Neutrophil (primary cell): ENCODE data around the gene STAP2.

Experiments
- H3K27ac ChIP-seq: fragments of 200-600 bp; sonication (generic); 2 replicates; pipeline ENCODE4 v1.5.1; 2016; ENCODE audit warnings: mild to moderate bottlenecking, moderate library complexity
- H3K27me3 ChIP-seq: fragments of 200-600 bp; sonication (generic); 2 replicates; pipeline ENCODE4 v1.6.0; 2016; ENCODE audit warnings: mild to moderate bottlenecking
- H3K36me3 ChIP-seq: fragments of 200-600 bp; sonication (generic); 2 replicates; pipeline ENCODE4 v1.5.1; 2017
- H3K4me1 ChIP-seq, 2 experiments: fragments of 200-600 bp in 1 of 2; sonication (generic) in 1 of 2; 1 replicate in 1 of 2; 2 replicates in 1 of 2; pipeline versions ENCODE4 v1.5.1 to v1.6.1; 2013 to 2016; ENCODE audit warnings: low read depth in 1 of 2, low read length in 1 of 2, mild to moderate bottlenecking in 1 of 2, moderate library complexity in 1 of 2; ENCODE audit not compliant: control insufficient read depth in 1 of 2, insufficient read depth in 1 of 2
- H3K4me3 ChIP-seq, 2 experiments: fragments of 200-600 bp in 1 of 2; sonication (generic) in 1 of 2; 1 replicate in 1 of 2; 2 replicates in 1 of 2; pipeline ENCODE4 v1.5.1; 2013 to 2016; ENCODE audit warnings: low read depth in 1 of 2, low read length in 1 of 2, mild to moderate bottlenecking in 1 of 2, moderate library complexity in 1 of 2
- H3K9me3 ChIP-seq: fragments of 200-600 bp; sonication (generic); 2 replicates; pipeline ENCODE4 v1.5.1; 2016
- TF ChIP-seq, protein P1 (sequence below): fragments of 200-600 bp; sonication (generic); IDR thresholded peaks from 2 replicates; pipeline ENCODE4 v1.5.1; 2016; ENCODE audit warnings: antibody characterized with exemption

Gene STAP2

DNA sequence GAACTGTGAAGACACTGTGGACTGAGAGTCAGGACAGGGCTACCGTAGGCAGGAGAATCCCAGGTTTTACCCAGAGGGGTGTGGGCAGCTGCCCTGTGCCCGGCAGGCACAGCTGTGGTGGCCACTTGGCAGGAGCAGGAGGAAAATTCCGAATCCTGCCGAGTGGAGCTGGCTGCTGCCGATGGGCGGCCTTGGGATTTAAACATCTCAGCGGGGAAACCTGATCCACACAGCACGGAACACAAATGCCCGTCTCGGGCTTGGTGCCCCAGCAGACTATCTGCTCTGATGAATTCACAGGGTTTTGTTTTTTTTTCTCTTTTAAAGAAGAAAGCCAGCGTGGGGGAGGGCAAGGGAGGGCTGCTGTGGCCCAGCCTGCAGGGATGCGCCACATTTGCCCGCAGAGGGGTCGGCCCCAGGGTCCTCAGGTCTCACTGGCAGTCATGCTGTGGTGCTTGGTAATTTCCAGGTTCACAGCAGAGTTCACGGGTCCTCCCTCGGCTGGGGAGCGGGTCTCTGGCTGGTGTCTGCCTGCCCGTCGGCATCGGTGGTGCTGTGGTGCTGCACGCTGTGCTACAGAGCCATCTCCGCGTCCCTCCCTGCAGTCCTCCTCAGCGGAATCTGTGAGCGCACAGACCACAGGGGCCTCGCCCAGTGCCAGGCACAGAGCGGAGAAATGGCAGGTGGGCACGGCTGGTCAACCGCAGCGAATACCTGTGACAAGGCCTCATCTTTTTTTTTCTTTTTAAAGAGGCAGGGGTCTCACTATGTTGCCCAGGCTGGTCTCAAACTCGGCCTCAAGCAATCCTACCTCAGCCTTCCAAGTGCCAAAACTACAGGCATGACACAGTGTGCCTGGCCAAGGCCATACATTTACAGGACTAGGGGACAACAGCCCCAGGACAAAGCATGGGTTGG, 32.9 kb upstream of the STAP2 start:
- Histone ChIP-seq H3K9me3 (no peaks in the 10 kb centered on the region), H3K27ac (no peak overlapping the region), H3K4me1 (peaks cover 65 to 73% of the 10 kb centered on the region in 2 experiments), H3K4me3 (no peak overlapping the region), H3K36me3 (peaks cover 15% of the 10 kb centered on the region), H3K27me3 (no peaks in the 10 kb centered on the region)
- TF ChIP-seq, protein P1, sequence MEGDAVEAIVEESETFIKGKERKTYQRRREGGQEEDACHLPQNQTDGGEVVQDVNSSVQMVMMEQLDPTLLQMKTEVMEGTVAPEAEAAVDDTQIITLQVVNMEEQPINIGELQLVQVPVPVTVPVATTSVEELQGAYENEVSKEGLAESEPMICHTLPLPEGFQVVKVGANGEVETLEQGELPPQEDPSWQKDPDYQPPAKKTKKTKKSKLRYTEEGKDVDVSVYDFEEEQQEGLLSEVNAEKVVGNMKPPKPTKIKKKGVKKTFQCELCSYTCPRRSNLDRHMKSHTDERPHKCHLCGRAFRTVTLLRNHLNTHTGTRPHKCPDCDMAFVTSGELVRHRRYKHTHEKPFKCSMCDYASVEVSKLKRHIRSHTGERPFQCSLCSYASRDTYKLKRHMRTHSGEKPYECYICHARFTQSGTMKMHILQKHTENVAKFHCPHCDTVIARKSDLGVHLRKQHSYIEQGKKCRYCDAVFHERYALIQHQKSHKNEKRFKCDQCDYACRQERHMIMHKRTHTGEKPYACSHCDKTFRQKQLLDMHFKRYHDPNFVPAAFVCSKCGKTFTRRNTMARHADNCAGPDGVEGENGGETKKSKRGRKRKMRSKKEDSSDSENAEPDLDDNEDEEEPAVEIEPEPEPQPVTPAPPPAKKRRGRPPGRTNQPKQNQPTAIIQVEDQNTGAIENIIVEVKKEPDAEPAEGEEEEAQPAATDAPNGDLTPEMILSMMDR: no peak

DNA sequence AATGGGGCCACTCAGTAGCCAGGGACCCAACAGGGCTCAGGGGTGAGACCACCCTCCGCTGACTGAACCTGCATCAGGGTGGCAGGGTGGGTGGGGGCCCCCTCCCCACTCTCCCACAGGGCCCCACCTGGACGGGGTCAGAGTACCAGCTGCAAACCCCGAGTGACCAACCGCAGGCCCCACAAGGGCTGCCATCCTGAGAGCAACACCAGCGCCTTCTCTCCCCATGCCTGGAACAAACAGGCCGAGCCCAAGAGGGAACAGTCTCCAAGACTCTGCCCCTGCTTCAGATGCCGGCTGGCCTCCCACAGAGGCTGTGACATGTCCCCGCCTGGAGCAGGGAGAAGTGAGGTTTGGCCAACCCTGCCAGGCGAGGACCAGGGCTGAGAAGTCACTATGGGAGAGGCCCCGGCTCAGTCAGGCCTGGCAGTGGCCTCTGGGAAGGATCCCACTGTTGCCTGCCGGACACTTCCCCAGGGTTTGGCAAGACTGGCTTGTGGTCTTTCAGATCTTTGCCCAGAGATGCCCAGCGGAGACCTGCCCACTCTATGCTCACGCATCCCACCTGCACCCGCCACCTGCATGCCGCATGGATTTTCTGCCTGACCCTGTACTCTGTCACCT, 31.9 kb upstream of the STAP2 start:
- Histone ChIP-seq H3K27me3 (no peaks in the 10 kb centered on the region), H3K4me1 (peaks cover 55 to 63% of the 10 kb centered on the region in 2 experiments), H3K4me3 (peak overlapping the region in 1 of 2 experiments; percentile 36), H3K27ac (peak overlapping the region; percentile 82), H3K9me3 (no peaks in the 10 kb centered on the region), H3K36me3 (peaks cover 25% of the 10 kb centered on the region)
- TF ChIP-seq, protein P1: no peak

DNA sequence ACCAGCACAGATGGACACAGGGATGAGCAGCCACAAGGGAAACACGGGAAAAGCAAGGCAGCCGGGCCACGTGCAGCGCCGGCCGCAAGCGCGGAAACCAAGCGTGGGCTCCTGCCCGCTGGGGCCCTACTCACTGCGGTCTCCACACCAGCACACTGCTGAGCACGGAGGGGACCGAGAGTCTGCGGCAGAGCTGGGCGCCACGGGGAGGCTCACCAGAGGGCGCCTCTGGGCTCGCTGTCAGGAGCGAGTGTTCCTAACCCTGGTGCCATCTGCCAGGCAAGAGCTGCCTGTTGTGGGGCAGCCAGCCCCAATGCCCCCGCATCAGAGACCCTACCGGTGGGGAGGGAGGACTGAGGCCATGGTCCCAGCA, 31.2 kb upstream of the STAP2 start:
- peak overlapping the region; percentile 36 to 38 for H3K4me3 ChIP-seq
- H3K4me1 ChIP-seq: peaks cover 49 to 57% of the 10 kb centered on the region in 2 experiments

DNA sequence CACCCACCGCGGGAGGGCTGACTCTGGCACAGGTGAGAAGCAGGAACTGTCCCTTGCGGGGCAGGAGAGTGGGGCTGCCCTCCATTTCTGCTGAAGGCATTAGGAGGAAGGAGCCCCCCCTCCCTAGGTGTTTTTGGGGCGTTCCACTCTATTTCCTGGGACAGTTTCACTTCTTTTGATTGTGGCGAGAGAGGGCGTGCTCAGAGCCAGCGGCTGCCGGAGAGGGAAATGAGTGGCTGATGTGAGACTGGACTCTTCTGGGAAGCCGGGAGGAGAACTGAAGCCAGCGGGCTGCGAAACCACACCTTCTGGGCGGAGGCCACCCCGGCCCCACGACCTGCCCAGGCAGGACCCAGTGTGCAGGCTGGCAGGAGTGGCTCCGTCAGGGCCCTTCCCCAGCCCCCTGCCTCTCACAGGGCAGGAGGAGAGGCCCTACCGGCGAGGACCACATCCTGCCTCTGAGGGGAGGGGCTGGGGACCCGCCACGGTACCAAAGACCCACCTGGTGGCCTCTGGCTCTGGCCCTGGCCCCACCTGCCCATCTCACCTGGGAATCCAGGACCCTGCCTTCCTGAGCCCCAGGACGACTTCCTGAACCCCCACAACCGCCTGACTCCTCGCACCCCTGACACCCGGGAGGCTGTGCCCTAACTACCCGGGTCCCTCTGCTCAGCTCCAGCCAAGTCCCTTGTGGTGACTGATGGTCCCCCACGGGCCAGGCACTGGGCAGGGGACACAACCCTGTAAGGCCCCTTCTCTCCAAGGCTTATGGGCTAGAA, 30.7 kb upstream of the STAP2 start:
- no peaks in the 10 kb centered on the region for H3K27me3 ChIP-seq
- TF ChIP-seq, protein P1: no peak
- H3K9me3 ChIP-seq: no peaks in the 10 kb centered on the region
- H3K36me3 ChIP-seq: peaks cover 35% of the 10 kb centered on the region
- H3K4me3 ChIP-seq: peak overlapping the region; percentile 36 to 38
- peaks cover 43 to 51% of the 10 kb centered on the region in 2 experiments for H3K4me1 ChIP-seq
- H3K27ac ChIP-seq: peak overlapping the region; percentile 82

More for the DNA sequence above, 31.2 kb upstream of the STAP2 start:
- Histone ChIP-seq H3K27ac (peak overlapping the region; percentile 82), H3K27me3 (no peaks in the 10 kb centered on the region), H3K36me3 (peaks cover 31% of the 10 kb centered on the region), H3K9me3 (no peaks in the 10 kb centered on the region)
- TF ChIP-seq, protein P1: no peak

DNA sequence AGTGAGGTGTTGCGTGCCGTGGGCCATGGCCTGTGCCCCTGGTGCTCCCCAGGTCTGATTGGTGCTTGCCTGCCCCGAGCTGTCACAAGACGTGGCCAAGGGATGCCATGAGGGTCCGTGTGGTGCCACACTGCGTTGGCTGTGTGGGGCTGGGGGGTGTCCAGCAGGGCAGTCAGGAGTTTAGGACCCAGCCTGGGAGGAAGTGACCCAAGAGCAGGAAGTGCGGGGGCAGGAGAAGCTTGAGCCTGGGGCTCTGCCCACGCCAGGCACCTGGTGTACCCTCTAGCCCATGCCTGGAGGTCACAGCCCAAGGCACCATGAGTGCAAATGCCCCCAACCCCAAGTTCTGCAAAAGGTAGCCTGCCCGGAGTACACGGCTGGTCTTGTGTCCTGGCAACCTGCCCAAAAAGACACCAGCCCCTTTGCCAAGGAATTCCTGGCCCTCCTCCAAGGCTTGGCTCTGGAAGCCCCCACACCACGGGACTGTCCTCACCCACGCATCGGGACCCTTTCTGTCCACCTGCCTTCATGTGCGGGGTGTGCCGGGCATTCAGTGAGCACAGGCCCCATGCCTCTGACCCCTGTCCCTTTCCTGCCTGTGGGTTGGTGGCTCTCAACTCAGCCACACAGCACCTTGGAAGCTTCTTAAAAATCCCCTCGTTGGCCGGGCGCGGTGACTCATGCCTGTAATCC, 29.6 kb upstream of the STAP2 start:
- Histone ChIP-seq H3K4me1 (peaks cover 34 to 41% of the 10 kb centered on the region in 2 experiments), H3K4me3 (no peak overlapping the region), H3K27ac (peak overlapping the region; percentile 82), H3K9me3 (no peaks in the 10 kb centered on the region), H3K27me3 (no peaks in the 10 kb centered on the region), H3K36me3 (peaks cover 45% of the 10 kb centered on the region)
- TF ChIP-seq, protein P1: no peak
